ENCODE results near the gene EPS8.

The EPS8 gene

GRCh38 chr12:15789220-15790171 is at the start of gene EPS8:
EPS8 (minus strand) TSS chr12:15789388; CDS start chr12:15682951, 106,437 bp downstream.
- Mint-ChIP-seq H3K27me3 (peaks cover 68% of the 10 kb centered on the region), H3K27ac (peak within 1 kb of the TSS; percentile 30), H3K4me3 (peak within 1 kb of the TSS; percentile 77), H3K36me3 (ENCODE audit: low read depth) (no peaks in the 10 kb centered on the region), H3K4me1 (ENCODE audit: low read depth) (peaks cover 21% of the 10 kb centered on the region), H3K9me3 (no peaks in the 10 kb centered on the region)
- peak; percentile 92 for DNase-seq

- Mint-ChIP-seq H3K4me1 (ENCODE audit: low read depth) (no peaks in the 10 kb centered on the region), H3K36me3 (ENCODE audit: low read depth) (no peaks in the 10 kb centered on the region), H3K27ac (no peak overlapping the region), H3K4me3 (no peak overlapping the region), H3K9me3 (no peaks in the 10 kb centered on the region), H3K27me3 (peaks cover 18% of the 10 kb centered on the region)
- no peak for DNase-seq
These were observed 48.1 kb upstream of the EPS8 start for GRCh38 chr12:15837141-15837790.

- Mint-ChIP-seq H3K27ac (no peak overlapping the region), H3K36me3 (ENCODE audit: low read depth) (no peaks in the 10 kb centered on the region), H3K4me3 (no peak overlapping the region), H3K27me3 (peaks cover 12% of the 10 kb centered on the region), H3K9me3 (no peaks in the 10 kb centered on the region), H3K4me1 (ENCODE audit: low read depth) (no peaks in the 10 kb centered on the region)
- no peak for DNase-seq
These were observed 45.4 kb upstream of the EPS8 start for GRCh38 chr12:15834575-15834974.

- H3K9me3 Mint-ChIP-seq, result no peaks in the 10 kb centered on the region
- no peaks in the 10 kb centered on the region for H3K27me3 Mint-ChIP-seq
- H3K4me1 Mint-ChIP-seq (ENCODE audit: low read depth), result no peaks in the 10 kb centered on the region
- no peaks in the 10 kb centered on the region for H3K36me3 Mint-ChIP-seq (ENCODE audit: low read depth)
- DNase-seq, result no peak
- H3K27ac Mint-ChIP-seq, result no peak overlapping the region
- H3K4me3 Mint-ChIP-seq, result no peak overlapping the region
These were observed 42.3 kb upstream of the EPS8 start for GRCh38 chr12:15831315-15831978.

GRCh38 chr12:15830538-15830937 is 41.4 kb upstream of the EPS8 start:
- Mint-ChIP-seq H3K9me3 (no peaks in the 10 kb centered on the region), H3K27ac (no peak overlapping the region), H3K4me3 (no peak overlapping the region), H3K27me3 (no peaks in the 10 kb centered on the region), H3K4me1 (ENCODE audit: low read depth) (no peaks in the 10 kb centered on the region), H3K36me3 (ENCODE audit: low read depth) (no peaks in the 10 kb centered on the region)
- DNase-seq, result no peak

GRCh38 chr12:15829949-15830348 is 40.8 kb upstream of the EPS8 start:
- H3K27ac Mint-ChIP-seq, result no peak overlapping the region
- peaks cover 1% of the 10 kb centered on the region for H3K27me3 Mint-ChIP-seq
- H3K4me3 Mint-ChIP-seq, result no peak overlapping the region
- DNase-seq, result no peak
- no peaks in the 10 kb centered on the region for H3K36me3 Mint-ChIP-seq (ENCODE audit: low read depth)
- no peaks in the 10 kb centered on the region for H3K4me1 Mint-ChIP-seq (ENCODE audit: low read depth)
- no peaks in the 10 kb centered on the region for H3K9me3 Mint-ChIP-seq

- Mint-ChIP-seq H3K27me3 (peaks cover 4% of the 10 kb centered on the region), H3K4me3 (no peak overlapping the region), H3K4me1 (ENCODE audit: low read depth) (no peaks in the 10 kb centered on the region), H3K9me3 (no peaks in the 10 kb centered on the region), H3K27ac (no peak overlapping the region), H3K36me3 (ENCODE audit: low read depth) (no peaks in the 10 kb centered on the region)
- no peak for DNase-seq
These were observed 40.1 kb upstream of the EPS8 start for GRCh38 chr12:15829255-15829654.

GRCh38 chr12:15827136-15827535 is 37.9 kb upstream of the EPS8 start:
- Mint-ChIP-seq H3K27me3 (peaks cover 6% of the 10 kb centered on the region), H3K9me3 (no peaks in the 10 kb centered on the region), H3K27ac (no peak overlapping the region), H3K4me1 (ENCODE audit: low read depth) (no peaks in the 10 kb centered on the region), H3K36me3 (ENCODE audit: low read depth) (no peaks in the 10 kb centered on the region), H3K4me3 (no peak overlapping the region)
- no peak for DNase-seq

- DNase-seq, result no peak
- no peaks in the 10 kb centered on the region for H3K9me3 Mint-ChIP-seq
- no peaks in the 10 kb centered on the region for H3K4me1 Mint-ChIP-seq (ENCODE audit: low read depth)
- H3K27ac Mint-ChIP-seq, result no peak overlapping the region
- H3K4me3 Mint-ChIP-seq, result no peak overlapping the region
- no peaks in the 10 kb centered on the region for H3K36me3 Mint-ChIP-seq (ENCODE audit: low read depth)
- H3K27me3 Mint-ChIP-seq, result peaks cover 6% of the 10 kb centered on the region
These were observed 35.3 kb upstream of the EPS8 start for GRCh38 chr12:15824516-15824915.

GRCh38 chr12:15823360-15824128 is 34.4 kb upstream of the EPS8 start:
- Mint-ChIP-seq H3K36me3 (ENCODE audit: low read depth) (no peaks in the 10 kb centered on the region), H3K27me3 (peaks cover 6% of the 10 kb centered on the region), H3K9me3 (no peaks in the 10 kb centered on the region), H3K27ac (no peak overlapping the region), H3K4me3 (no peak overlapping the region), H3K4me1 (ENCODE audit: low read depth) (no peaks in the 10 kb centered on the region)
- no peak for DNase-seq

- Mint-ChIP-seq H3K27me3 (peaks cover 10% of the 10 kb centered on the region), H3K9me3 (no peaks in the 10 kb centered on the region), H3K27ac (no peak overlapping the region), H3K36me3 (ENCODE audit: low read depth) (no peaks in the 10 kb centered on the region), H3K4me1 (ENCODE audit: low read depth) (no peaks in the 10 kb centered on the region), H3K4me3 (no peak overlapping the region)
- no peak for DNase-seq
These were observed 30.7 kb upstream of the EPS8 start for GRCh38 chr12:15819644-15820437.

GRCh38 chr12:15818418-15818817 is 29.2 kb upstream of the EPS8 start:
- H3K27me3 Mint-ChIP-seq, result peaks cover 11% of the 10 kb centered on the region
- no peak for DNase-seq
- H3K9me3 Mint-ChIP-seq, result no peaks in the 10 kb centered on the region
- no peaks in the 10 kb centered on the region for H3K4me1 Mint-ChIP-seq (ENCODE audit: low read depth)
- H3K27ac Mint-ChIP-seq, result no peak overlapping the region
- no peak overlapping the region for H3K4me3 Mint-ChIP-seq
- H3K36me3 Mint-ChIP-seq (ENCODE audit: low read depth), result no peaks in the 10 kb centered on the region

- no peaks in the 10 kb centered on the region for H3K36me3 Mint-ChIP-seq (ENCODE audit: low read depth)
- no peak overlapping the region for H3K27ac Mint-ChIP-seq
- peaks cover 15% of the 10 kb centered on the region for H3K27me3 Mint-ChIP-seq
- no peak overlapping the region for H3K4me3 Mint-ChIP-seq
- no peaks in the 10 kb centered on the region for H3K9me3 Mint-ChIP-seq
- no peak for DNase-seq
- no peaks in the 10 kb centered on the region for H3K4me1 Mint-ChIP-seq (ENCODE audit: low read depth)
These were observed 26.5 kb upstream of the EPS8 start for GRCh38 chr12:15815730-15816129.
